Measurements from ENCODE around the gene KDM2B. TPM values are rescaled to one million over a fixed set of nuclear protein-coding genes. Genes with fewer than 3 reads are reported as not detected.

The KDM2B gene
- total RNA-seq, 1 experiment from 2014 or later, result 15.5 TPM

GRCh38 chr12:121438905-121439304, 141.9 kb downstream of the KDM2B start:
- Mint-ChIP-seq H3K4me3 (ENCODE audit: unreplicated experiment) (no peak overlapping the region), H3K36me3 (ENCODE audit: insufficient read depth, unreplicated experiment) (peaks cover 64% of the 10 kb centered on the region), H3K27me3 (ENCODE audit: insufficient read depth, unreplicated experiment) (no peaks in the 10 kb centered on the region), H3K4me1 (ENCODE audit: insufficient read depth, unreplicated experiment) (no peaks in the 10 kb centered on the region), H3K27ac (ENCODE audit: low read depth, unreplicated experiment) (no peak overlapping the region), H3K9me3 (ENCODE audit: unreplicated experiment) (peaks cover 12% of the 10 kb centered on the region)
- CTCF ChIA-PET, result no interaction called here
- no peak for TF ChIP-seq CTCF (IDR thresholded peaks at IDR 0.05; ENCODE audit: unreplicated experiment)
- POLR2A ChIA-PET, result interaction anchor here (0.7 to 1.4 kb wide), 2 partner anchors 16 to 142 kb away, joined by 3 to 4 read pairs; partner anchors contain the start of gene KDM2B
- DNase-seq (ENCODE audit: unreplicated experiment), result no peak
- intact Hi-C loops (cut with micrococcal nuclease), result no loop called here
- BruUV-seq (replicated peaks), result no TSS peak

DNA sequence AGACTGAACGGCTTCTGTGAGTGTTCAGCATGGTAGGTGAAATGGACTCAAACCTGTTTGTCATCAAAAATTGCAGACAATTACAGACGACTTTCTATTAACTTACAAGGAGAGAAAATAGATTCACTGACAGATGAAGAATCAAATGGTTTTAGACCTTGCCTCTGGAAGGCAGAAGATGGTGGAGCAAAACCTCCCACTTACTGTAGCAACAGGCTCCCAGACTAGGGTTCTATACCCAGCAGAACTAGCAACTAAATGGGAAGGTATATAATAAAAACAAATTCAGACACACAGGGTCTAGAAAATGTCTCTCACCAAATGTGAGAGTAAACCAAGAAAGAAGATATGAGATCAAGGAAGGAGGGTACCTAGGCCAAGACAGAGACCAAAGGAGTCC, 144.1 kb downstream of the KDM2B start:
- intact Hi-C loops (cut with micrococcal nuclease), result no loop called here
- ChIA-PET CTCF (interaction anchor here (0.6 kb wide), 2 partner anchors 38 to 42 kb away, joined by 3 to 4 read pairs; no protein-coding TSS in a partner anchor), POLR2A (interaction anchor here (0.6 kb wide), 1 partner anchor 98 kb away, joined by 3 read pairs; no protein-coding TSS in a partner anchor)

GRCh38 chr12:121432740-121433480, 147.9 kb downstream of the KDM2B start:
- POLR2A ChIA-PET, result interaction anchor here (0.5 to 1.4 kb wide), 4 partner anchors 10 to 98 kb away, joined by 3 read pairs; no protein-coding TSS in a partner anchor
- BruUV-seq (replicated peaks), result no TSS peak

More for the DNA sequence above, 144.1 kb downstream of the KDM2B start:
- DNase-seq (ENCODE audit: unreplicated experiment), result no peak
- no peaks in the 10 kb centered on the region for H3K4me1 Mint-ChIP-seq (ENCODE audit: insufficient read depth, unreplicated experiment)
- H3K27ac Mint-ChIP-seq (ENCODE audit: low read depth, unreplicated experiment), result no peak overlapping the region
- H3K27me3 Mint-ChIP-seq (ENCODE audit: insufficient read depth, unreplicated experiment), result no peaks in the 10 kb centered on the region
- no TSS peak for BruUV-seq (replicated peaks)
- H3K36me3 Mint-ChIP-seq (ENCODE audit: insufficient read depth, unreplicated experiment), result peaks cover 69% of the 10 kb centered on the region
- no peak overlapping the region for H3K4me3 Mint-ChIP-seq (ENCODE audit: unreplicated experiment)
- TF ChIP-seq CTCF (IDR thresholded peaks at IDR 0.05; ENCODE audit: unreplicated experiment), result no peak
- peaks cover 12% of the 10 kb centered on the region for H3K9me3 Mint-ChIP-seq (ENCODE audit: unreplicated experiment)

More at GRCh38 chr12:121432740-121433480, 147.9 kb downstream of the KDM2B start:
- DNase-seq (ENCODE audit: unreplicated experiment), result no peak
- Mint-ChIP-seq H3K36me3 (ENCODE audit: insufficient read depth, unreplicated experiment) (peaks cover 78% of the 10 kb centered on the region), H3K27ac (ENCODE audit: low read depth, unreplicated experiment) (no peak overlapping the region), H3K4me1 (ENCODE audit: insufficient read depth, unreplicated experiment) (no peaks in the 10 kb centered on the region), H3K27me3 (ENCODE audit: insufficient read depth, unreplicated experiment) (no peaks in the 10 kb centered on the region), H3K4me3 (ENCODE audit: unreplicated experiment) (no peak overlapping the region), H3K9me3 (ENCODE audit: unreplicated experiment) (peaks cover 12% of the 10 kb centered on the region)
- no peak for TF ChIP-seq CTCF (IDR thresholded peaks at IDR 0.05; ENCODE audit: unreplicated experiment)
- CTCF ChIA-PET, result interaction anchor here (0.6 to 5.3 kb wide), 3 partner anchors 9 to 195 kb away, joined by 3 to 37 read pairs (median 3); no protein-coding TSS in a partner anchor
- intact Hi-C loops (cut with micrococcal nuclease), result no loop called here
